Stimulated activated CD4-positive, alpha-beta T cell treated with anti-CD3 and anti-CD28 coated beads, Interleukin-2, amount 100 ng/mL, for 4 hours (primary cell): ENCODE results near the gene LHX2.
A peak's percentile ranks its signal among the peaks of the same experiment; 100 is the strongest.
"Not testable (repeated sequence)": the region's sequence is repeated elsewhere in the genome, so short reads cannot be mapped to it uniquely, and the experiment has no call there.

Source experiments
- DNase-seq: peaks from one replicate; pipeline ENCODE4 v3.0.0-alpha.2; 2020; ENCODE audit warnings: low read depth

Gene LHX2, protein sequence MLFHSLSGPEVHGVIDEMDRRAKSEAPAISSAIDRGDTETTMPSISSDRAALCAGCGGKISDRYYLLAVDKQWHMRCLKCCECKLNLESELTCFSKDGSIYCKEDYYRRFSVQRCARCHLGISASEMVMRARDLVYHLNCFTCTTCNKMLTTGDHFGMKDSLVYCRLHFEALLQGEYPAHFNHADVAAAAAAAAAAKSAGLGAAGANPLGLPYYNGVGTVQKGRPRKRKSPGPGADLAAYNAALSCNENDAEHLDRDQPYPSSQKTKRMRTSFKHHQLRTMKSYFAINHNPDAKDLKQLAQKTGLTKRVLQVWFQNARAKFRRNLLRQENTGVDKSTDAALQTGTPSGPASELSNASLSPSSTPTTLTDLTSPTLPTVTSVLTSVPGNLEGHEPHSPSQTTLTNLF

DNA sequence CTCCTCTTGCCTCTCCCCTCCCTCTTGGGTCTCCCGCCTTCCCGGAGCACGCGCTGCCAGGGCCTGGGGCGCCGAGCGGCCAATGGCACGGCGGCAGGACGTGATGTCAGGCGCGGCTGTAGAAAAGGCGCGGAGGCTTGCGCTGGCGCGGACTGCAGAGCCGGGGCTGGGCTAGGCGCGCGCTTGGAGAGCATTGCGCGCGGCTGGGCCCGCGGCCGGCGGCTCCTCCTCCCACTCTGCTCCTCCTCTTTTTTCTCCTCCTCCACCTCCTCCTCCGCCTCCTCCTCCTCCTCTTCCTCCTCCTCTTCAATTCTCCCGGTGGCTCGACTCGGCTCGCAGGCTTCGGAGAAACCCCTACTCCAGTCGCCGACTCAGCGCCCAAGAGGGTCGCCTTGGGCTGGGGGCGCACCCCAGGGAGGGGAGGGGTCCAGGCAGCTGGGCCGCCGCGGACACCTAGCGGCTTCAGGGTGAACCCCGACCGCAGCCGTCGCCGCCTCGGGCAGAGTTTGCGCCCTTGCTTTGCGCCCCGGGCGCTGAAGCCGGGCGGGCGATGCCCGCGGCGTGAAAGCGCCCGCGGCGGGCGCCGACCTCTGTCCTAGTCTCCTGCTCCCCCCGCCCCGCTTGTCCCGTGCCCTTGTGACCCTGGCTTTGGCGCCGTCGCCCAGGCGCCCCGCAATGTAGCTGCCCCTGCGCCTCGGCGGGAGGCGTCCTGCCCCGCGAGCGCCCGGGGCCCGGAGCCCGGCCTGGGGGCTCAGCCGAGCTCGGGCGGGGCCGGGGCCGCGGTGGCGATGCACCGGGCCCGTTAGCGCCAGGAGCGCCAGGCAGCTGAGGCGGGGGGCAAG lies at the start of gene LHX2:
LHX2 (plus strand) TSS at position 309 of the 842 bp plus-strand sequence. CDS start 581 bp downstream, outside the sequence.
- no peak for DNase-seq

DNA sequence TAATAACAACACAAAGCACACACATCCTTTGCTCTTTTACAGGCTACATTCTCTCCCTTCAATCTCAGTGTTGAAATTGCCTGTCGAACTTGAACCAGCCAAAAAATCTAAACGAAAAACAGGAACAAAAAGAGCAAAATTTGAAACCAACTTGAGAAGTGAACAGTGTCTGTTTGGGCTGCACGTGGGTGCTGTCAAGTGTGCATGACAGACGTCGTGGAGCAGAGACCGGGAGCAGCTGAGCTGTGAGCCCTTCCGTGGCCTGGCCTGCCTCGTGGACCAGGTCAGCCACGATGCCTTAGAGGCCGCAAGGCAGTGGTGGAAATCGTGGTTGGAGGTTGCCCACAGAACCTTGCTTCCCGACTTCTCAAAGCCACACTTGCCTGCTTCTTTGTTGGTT lies 46.8 kb upstream of the LHX2 start:
- no peak for DNase-seq

DNA sequence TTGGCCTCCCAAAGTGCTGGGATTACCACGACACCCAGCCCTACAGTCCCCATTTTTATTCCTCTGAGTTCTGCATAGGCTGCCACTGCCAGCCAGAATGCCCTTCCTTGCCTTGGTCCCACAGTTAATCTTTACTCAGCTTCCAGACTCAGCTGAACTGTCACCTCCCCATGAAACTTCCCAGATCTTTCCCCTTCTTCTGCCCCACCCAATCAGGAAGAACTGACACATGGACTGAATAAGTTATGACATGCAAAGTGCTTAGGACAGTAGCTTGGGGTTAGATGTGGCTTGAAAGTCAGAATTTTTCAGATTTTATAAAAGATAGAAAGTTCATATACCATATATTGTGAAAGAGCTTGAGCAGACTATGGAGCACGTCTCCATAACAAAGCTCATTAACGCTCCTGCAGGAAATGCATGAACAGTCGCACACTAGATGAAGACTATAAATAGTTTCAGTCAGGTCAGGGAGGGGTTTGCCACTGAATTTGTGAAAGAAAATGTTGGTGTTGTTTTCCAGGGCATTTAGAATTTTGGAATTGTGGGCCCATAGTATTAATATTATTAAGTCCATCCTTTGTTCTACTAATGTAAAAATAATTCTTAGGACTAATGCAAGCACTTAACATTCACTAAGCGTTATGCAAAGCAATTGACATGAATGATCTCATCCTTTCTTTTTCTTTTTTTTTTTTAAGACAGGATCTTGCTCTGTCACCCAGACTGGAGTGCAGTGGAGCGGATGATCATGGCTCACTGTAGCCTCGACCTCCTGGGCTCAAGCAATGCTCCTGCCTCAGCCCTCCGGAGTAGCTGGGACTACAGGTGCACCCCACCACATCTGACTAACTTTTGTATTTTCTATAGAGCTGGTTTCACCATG lies 45.5 kb upstream of the LHX2 start:
- DNase-seq: no peak

DNA sequence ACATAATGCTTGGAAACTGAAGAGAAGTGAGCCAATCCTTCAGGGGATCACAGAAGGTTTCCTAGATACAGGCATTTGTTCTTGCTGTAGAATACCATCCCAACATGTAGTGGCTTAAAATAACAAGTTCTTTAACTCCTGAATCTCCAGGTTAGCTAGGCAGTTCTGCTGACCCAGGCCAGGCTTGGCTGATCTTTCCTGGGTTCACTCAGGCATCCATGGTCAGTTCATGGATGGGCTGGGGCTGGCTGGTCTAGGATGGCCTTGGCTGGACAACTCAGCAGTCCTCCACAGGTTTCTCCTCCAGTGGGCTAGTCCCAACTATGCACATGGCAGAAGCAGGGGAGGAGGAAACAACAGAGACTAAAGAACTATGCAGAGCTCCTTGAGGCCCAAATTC lies 44.2 kb upstream of the LHX2 start:
- no peak for DNase-seq

- DNase-seq: no peak
Observed at GRCh38 chr9:123972618-123973017, 39.0 kb upstream of the LHX2 start.

GRCh38 chr9:123973590-123974223 lies 37.9 kb upstream of the LHX2 start:
- DNase-seq: no peak

DNA sequence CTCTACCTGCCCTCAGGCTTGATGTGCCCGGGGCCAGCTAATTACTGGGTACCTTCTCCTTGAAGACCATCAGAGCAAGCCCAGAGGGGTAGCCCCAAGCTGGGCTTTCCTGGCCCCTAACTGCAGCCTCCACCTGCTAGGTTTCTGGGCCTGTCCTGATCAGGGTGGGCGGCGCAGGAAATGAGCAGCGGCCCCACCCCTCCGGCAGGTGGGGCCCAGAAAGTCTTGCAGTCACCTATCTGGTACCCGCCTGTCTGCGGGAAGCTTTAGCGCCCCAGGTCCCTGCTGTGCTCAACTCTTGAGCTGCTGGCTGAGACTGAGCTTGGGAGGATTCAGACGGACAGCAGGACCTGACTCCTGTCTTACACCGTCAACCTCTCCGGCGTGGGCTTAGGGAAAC lies 37.1 kb upstream of the LHX2 start:
- DNase-seq: no peak

GRCh38 chr9:123975871-123976270 lies 35.7 kb upstream of the LHX2 start:
- no peak for DNase-seq

- DNase-seq: not testable (repeated sequence)
Observed at GRCh38 chr9:123976579-123976978, 35.0 kb upstream of the LHX2 start.

DNA sequence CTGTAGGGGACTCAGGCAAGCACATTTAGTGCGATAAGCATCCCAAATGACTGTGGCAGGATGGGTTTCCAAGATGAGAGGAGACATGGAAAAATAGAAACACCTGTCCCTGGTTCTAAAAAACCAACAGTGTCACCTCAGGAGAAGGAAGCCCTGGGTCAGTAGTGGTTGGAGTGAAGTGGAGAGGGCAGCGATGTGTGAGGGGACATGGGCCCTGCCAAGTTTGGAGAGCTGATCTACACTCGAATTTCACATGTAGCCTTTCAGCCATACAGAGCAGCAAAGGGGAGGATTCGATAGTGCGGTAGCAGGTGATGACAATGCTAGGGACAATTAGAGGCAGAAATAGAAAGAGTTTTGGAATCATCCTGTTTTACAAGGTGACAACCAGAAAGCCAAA lies 32.6 kb upstream of the LHX2 start:
- DNase-seq: no peak

- no peak for DNase-seq
Observed at GRCh38 chr9:123982535-123982934, 29.0 kb upstream of the LHX2 start.

DNA sequence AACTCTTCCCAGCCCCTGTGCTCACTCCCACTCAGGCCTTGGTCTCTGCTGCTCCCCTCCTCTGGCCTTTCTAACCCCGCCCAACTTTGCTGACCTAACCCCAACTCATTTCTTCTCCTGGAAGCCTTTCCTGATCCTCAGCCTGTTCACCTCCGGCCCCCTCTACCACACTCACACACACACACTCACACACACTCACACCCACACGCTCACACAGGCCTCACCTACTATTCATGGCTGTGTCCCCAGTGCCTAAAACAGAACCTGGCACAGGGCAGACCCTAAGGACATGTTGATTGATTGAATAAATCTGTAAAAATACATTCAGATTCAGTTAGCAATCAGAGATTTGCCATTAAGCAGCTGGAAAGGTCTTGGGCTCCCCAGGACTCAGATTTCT lies 28.5 kb upstream of the LHX2 start:
- DNase-seq: no peak

GRCh38 chr9:123984802-123985201 lies 26.8 kb upstream of the LHX2 start:
- no peak for DNase-seq

DNA sequence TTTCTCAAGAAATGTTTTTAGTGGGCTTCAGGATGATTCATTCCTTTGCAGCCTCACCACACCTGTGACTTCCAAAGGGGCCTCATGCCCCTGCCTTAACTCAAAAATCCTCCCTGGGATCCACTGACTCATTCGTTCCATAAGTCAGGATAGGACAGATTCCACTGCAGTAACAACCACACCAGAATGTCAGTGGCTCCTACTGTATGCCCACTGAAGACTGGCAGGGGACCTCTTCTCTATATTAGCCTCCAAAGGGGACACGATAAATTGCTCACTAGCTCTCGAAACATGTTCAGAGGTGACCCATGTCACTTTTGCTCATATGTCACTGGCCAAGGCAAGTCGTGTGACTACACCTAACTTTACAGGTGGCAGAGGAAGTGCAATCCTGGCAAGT lies 25.7 kb upstream of the LHX2 start:
- no peak for DNase-seq

DNA sequence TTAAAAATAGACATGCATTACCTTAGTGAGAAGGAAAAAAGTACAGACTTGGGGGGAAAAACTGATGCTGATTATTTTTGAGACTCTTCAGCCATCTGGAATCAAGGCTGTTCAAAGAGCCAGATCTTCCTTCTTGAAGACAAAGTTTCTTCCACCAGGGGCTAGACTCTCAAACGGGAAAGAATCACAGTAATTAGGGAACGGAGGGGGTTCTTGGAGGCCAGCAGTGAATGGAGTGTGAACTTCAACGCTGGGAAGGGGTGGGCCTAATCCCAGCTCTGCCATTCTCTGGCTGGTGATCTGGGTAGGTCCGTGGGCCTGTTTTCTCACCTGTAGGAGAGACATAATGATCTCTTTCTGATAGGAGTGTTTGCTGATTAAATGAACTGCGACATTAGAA lies 21.1 kb upstream of the LHX2 start:
- no peak for DNase-seq

DNA sequence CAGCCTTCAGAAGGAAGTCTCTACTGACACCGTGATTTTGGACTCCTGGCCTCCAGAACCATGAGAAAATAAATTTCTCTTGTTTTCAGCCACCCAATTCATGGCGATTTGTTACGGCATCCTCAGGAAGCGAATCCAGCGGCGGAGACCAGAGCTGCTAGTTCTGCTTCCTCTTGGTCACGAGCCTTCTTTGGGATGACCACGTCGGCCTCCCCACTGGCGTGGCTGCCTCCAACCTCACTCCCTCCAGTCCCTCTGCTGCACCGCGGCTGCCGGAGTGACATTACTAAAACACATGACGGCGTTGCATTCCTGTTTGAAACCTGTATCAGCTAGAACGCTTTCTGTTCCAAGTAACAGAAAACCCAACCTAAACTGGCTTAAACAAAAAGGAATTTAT lies 18.9 kb upstream of the LHX2 start:
- DNase-seq: not testable (repeated sequence)

- DNase-seq: peak; percentile 8
Observed at GRCh38 chr9:123996731-123997421, 14.7 kb upstream of the LHX2 start.

GRCh38 chr9:123997665-123998277 lies 13.8 kb upstream of the LHX2 start:
- DNase-seq: no peak

DNA sequence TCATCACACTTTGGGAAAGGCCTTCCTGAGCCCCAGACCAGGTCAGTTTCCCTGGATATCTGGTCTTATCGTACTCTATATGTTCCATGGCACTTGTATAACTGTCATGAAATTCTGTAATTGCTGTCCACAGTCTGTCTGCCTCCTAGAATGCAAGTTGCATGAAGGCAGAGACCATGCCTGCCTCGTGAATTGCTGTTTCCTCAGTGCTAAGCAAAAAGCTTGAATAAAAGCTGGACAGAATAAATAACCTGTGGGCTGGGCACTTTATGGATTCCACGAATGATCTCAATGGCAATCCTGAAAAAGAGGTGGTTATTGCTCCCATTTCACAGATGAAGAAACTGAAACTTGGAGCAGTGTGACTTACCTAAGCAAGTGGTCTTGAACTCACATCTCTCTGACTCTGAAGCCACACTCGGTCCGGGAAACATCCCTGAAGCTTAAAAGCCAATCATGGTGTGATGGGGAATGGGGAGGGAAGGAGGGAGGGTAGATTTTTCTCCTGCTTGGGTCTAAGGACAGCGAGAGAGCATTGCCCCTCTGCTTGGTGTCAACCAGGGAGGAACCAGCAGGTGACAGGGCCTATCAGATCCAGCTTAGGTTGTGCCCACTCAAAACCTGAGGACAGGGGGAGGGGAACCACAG lies 13.2 kb upstream of the LHX2 start:
- DNase-seq: no peak

GRCh38 chr9:123998970-123999621 lies 12.5 kb upstream of the LHX2 start:
- DNase-seq: no peak
